Loucy (cell line): ENCODE measurements around the gene COL6A2.

ENCODE experiments used
- H2AFZ ChIP-seq: fragments of 200-600 bp; sonication (generic); 2 replicates; pipeline ENCODE4 v1.6.0; 2016; ENCODE audit warnings: antibody characterized with exemption, mild to moderate bottlenecking, low read length, moderate library complexity
- H3F3A ChIP-seq: fragments of 200-600 bp; 2 replicates; pipeline ENCODE4 v1.6.0; 2016; ENCODE audit warnings: antibody characterized with exemption, low read depth, mild to moderate bottlenecking
- H3K27me3 ChIP-seq: fragments of 200-600 bp; sonication (generic); 2 replicates; pipeline ENCODE4 v1.6.1; 2014; ENCODE audit warnings: low read length, mild to moderate bottlenecking; ENCODE audit not compliant: insufficient read depth, poor library complexity, severe bottlenecking
- H3K36me3 ChIP-seq: fragments of 200-600 bp; sonication (generic); 2 replicates; pipeline ENCODE4 v1.6.1; 2016; ENCODE audit warnings: low read length; ENCODE audit not compliant: insufficient read depth
- H3K4me1 ChIP-seq: fragments of 200-600 bp; sonication (generic); 2 replicates; pipeline ENCODE4 v1.5.1; 2014; ENCODE audit warnings: low read length, mild to moderate bottlenecking; ENCODE audit not compliant: insufficient read depth, poor library complexity, severe bottlenecking
- H3K4me2 ChIP-seq: fragments of 200-600 bp; sonication (generic); 2 replicates; pipeline ENCODE4 v1.6.0; 2014; ENCODE audit warnings: antibody characterized with exemption, low read length, low read depth, mild to moderate bottlenecking; ENCODE audit not compliant: poor library complexity, severe bottlenecking
- H3K4me3 ChIP-seq: fragments of 200-600 bp; sonication (generic); 2 replicates; pipeline ENCODE4 v1.5.1; 2014; ENCODE audit warnings: low read length, mild to moderate bottlenecking, mixed read lengths; ENCODE audit not compliant: poor library complexity, severe bottlenecking
- H3K79me2 ChIP-seq: fragments of 200-600 bp; sonication (generic); 2 replicates; pipeline ENCODE4 v1.6.1; 2014; ENCODE audit warnings: low read length; ENCODE audit not compliant: insufficient read depth
- H3K9ac ChIP-seq: fragments of 200-600 bp; sonication (generic); 2 replicates; pipeline ENCODE4 v1.6.0; 2014; ENCODE audit warnings: mild to moderate bottlenecking, low read depth, low read length, moderate library complexity; ENCODE audit not compliant: poor library complexity, severe bottlenecking
- H3K9me2 ChIP-seq: fragments of 200-600 bp; sonication (generic); replicated peaks from 2 replicates; pipeline ENCODE4 v1.6.1; 2016; ENCODE audit warnings: low read depth, low read length, mixed read lengths
- H3K9me3 ChIP-seq: fragments of 200-600 bp; sonication (generic); 2 replicates; pipeline ENCODE4 v1.6.1; 2014; ENCODE audit warnings: mild to moderate bottlenecking, antibody characterized with exemption, low read length, low read depth; ENCODE audit not compliant: insufficient read depth
- H4K20me1 ChIP-seq: fragments of 200-600 bp; sonication (generic); 2 replicates; pipeline ENCODE4 v1.6.0; 2014; ENCODE audit warnings: antibody characterized with exemption, low read length, mild to moderate bottlenecking; ENCODE audit not compliant: insufficient read depth, poor library complexity, severe bottlenecking
- EZH2phosphoT487 ChIP-seq: fragments of 200-600 bp; IDR thresholded peaks from 2 replicates; pipeline ENCODE4 v1.6.1; 2018; ENCODE audit warnings: antibody characterized with exemption, mild to moderate bottlenecking, moderate library complexity, borderline replicate concordance
- TF ChIP-seq, protein P1 (sequence below): fragments of 200-600 bp; sonication (generic); conservative IDR thresholded peaks from 2 replicates; pipeline ENCODE4 v1.5.1; 2014; ENCODE audit warnings: mild to moderate bottlenecking, antibody characterized with exemption, low read length

The COL6A2 gene

DNA sequence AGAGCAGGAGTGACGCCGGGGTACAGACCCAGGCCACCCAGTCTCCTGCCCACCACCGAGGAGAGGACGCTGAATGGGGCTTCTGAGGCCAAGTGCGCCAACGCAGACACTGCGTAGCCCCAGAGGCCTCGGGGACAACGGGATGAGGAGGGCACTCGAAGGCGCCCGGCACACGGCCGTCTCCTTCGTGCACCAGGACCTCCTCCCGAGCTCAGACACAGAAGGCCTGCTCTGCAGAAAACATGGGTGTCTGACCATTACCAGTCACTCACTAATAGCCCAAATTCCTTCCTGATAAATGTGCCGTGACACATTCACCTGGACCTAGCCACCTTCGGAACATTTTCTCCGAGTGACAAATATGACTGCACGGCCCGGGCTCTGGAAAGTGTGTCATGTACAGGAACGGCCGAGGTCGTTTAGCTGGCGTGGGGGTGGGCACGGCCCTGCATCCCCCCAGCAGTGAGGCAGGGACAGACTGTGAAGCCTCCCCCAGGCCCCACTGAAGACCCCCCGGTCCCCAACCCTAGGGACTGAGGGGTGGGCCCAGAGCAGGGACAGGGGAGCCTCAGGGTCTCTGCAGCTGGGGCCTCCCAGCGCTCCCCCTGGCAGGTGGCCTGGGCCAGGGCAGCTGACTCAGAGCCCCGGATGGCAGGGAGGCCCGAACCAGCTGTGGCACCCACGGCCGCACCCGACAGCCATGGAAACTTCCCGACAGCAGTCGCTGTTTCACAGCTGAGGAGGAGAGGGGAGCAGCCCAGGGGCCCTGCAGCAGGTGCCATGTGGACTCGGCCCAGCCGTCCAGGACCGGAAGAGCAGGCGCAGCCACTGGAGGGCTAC, 16.7 kb upstream of the COL6A2 start:
- H3K79me2 ChIP-seq = no peaks in the 10 kb centered on the region
- no peak for TF ChIP-seq EZH2phosphoT487
- TF ChIP-seq, protein P1, sequence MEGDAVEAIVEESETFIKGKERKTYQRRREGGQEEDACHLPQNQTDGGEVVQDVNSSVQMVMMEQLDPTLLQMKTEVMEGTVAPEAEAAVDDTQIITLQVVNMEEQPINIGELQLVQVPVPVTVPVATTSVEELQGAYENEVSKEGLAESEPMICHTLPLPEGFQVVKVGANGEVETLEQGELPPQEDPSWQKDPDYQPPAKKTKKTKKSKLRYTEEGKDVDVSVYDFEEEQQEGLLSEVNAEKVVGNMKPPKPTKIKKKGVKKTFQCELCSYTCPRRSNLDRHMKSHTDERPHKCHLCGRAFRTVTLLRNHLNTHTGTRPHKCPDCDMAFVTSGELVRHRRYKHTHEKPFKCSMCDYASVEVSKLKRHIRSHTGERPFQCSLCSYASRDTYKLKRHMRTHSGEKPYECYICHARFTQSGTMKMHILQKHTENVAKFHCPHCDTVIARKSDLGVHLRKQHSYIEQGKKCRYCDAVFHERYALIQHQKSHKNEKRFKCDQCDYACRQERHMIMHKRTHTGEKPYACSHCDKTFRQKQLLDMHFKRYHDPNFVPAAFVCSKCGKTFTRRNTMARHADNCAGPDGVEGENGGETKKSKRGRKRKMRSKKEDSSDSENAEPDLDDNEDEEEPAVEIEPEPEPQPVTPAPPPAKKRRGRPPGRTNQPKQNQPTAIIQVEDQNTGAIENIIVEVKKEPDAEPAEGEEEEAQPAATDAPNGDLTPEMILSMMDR = no peak
- no peak overlapping the region for H2AFZ ChIP-seq
- no peaks in the 10 kb centered on the region for H3K27me3 ChIP-seq
- H3K4me1 ChIP-seq = no peaks in the 10 kb centered on the region
- H3K9me3 ChIP-seq = peaks cover 22% of the 10 kb centered on the region; the same call in 1 of the 2 replicates
- no peak overlapping the region for H3K4me2 ChIP-seq
- no peaks in the 10 kb centered on the region for H4K20me1 ChIP-seq
- H3K4me3 ChIP-seq = no peak overlapping the region
- H3K36me3 ChIP-seq = no peaks in the 10 kb centered on the region
- no peaks in the 10 kb centered on the region for H3F3A ChIP-seq
- no peak overlapping the region for H3K9ac ChIP-seq
- H3K9me2 ChIP-seq = no peaks in the 10 kb centered on the region

DNA sequence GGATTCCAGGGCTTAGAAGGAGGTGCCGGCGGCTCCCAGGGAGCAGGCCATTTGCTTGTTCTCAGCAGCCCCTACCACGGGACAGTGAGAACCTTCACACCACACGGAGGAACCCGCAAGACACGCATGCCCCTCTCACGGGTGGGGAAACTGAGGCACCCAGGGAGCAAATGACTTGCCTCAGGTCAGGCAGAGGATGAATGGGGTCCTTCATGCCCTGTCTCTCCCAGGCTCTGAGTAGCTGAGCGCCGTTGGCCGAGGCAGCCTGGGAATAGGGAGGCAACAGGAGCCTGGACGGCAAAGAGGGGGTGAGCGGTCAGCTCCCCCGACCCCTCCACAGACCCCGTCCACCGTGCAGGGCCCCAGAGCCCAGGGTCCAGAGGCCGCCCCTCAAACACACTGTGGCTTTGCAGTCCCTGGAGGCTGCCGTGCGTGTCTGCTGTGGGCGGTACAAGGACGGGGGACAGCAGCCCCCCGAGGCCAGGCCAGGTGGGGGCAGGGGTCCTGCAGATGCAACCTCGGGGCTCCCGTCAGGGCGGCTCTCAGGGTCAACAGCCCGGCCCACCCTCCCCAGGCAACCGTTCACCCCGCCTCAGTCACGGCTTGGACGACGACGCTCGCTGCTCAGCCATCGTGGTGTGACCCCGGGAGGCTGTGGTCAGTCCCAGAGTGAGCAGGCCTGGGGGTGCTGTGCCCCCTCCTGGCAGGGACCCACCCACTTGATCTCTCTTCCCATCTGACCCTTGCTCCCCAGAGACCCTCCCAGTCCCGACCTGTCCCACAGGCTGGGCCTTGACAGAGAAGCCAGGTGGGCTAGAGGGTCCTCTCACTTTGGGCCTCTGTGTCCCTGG, 15.8 kb upstream of the COL6A2 start:
- no peak overlapping the region for H2AFZ ChIP-seq
- H3K36me3 ChIP-seq = no peaks in the 10 kb centered on the region
- H3K4me1 ChIP-seq = no peaks in the 10 kb centered on the region
- H3K9ac ChIP-seq = no peak overlapping the region
- H3K4me2 ChIP-seq = no peak overlapping the region
- no peaks in the 10 kb centered on the region for H4K20me1 ChIP-seq
- no peaks in the 10 kb centered on the region for H3K9me2 ChIP-seq
- H3K27me3 ChIP-seq = no peaks in the 10 kb centered on the region
- H3K9me3 ChIP-seq = peaks cover 22% of the 10 kb centered on the region; the same call in 1 of the 2 replicates
- TF ChIP-seq, protein P1 = no peak
- no peak for TF ChIP-seq EZH2phosphoT487
- H3F3A ChIP-seq = no peaks in the 10 kb centered on the region
- no peak overlapping the region for H3K4me3 ChIP-seq
- H3K79me2 ChIP-seq = no peaks in the 10 kb centered on the region

DNA sequence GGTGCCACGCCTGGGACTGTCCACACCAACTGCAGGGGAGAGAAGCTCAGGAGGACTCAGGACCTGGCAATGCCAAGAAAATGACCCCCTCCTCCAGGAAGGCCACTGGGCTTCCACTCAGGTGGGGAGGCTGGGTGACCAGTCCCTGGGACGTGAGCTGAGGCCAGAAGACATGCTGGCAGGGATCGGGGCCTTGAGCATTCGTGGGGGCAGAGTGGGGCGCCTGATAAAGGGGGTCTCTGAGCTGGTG, 15.3 kb upstream of the COL6A2 start:
- H3F3A ChIP-seq = no peaks in the 10 kb centered on the region
- no peak overlapping the region for H3K9ac ChIP-seq
- H3K4me2 ChIP-seq = no peak overlapping the region
- no peaks in the 10 kb centered on the region for H4K20me1 ChIP-seq
- no peak for TF ChIP-seq EZH2phosphoT487
- TF ChIP-seq, protein P1 = no peak
- no peak overlapping the region for H2AFZ ChIP-seq
- no peaks in the 10 kb centered on the region for H3K79me2 ChIP-seq
- no peaks in the 10 kb centered on the region for H3K4me1 ChIP-seq
- H3K36me3 ChIP-seq = no peaks in the 10 kb centered on the region
- no peaks in the 10 kb centered on the region for H3K9me2 ChIP-seq
- no peaks in the 10 kb centered on the region for H3K27me3 ChIP-seq
- peaks cover 22% of the 10 kb centered on the region; the same call in 1 of the 2 replicates for H3K9me3 ChIP-seq
- no peak overlapping the region for H3K4me3 ChIP-seq
